Bronchial epithelial cell (primary cell): Measurements from ENCODE around the gene BLVRA. TPM values are rescaled to one million over a fixed set of nuclear protein-coding genes. Genes with fewer than 3 reads are reported as not detected.
A peak's percentile ranks its signal among the peaks of the same experiment; 100 is the strongest.
"Not testable (repeated sequence)": the region's sequence is repeated elsewhere in the genome, so short reads cannot be mapped to it uniquely, and the experiment has no call there.

Experiments used
- DNase-seq: peaks from one replicate; pipeline ENCODE4 v3.0.0-alpha.2; 2010; ENCODE audit warnings: low read depth
- FAIRE-seq: peaks from 2 replicates; lab custom pipeline; 2011; peaks lifted over from hg19 to GRCh38; lab: Jason Lieb, UNC
- H3K27me3 ChIP-seq: 2 replicates; pipeline ENCODE4 v1.5.1; 2011; ENCODE audit warnings: low read length; ENCODE audit not compliant: control insufficient read depth, insufficient read depth
- H3K36me3 ChIP-seq: 2 replicates; pipeline ENCODE4 v1.5.1; 2011; ENCODE audit warnings: low read length; ENCODE audit not compliant: control insufficient read depth, insufficient read depth
- H3K4me3 ChIP-seq: 2 replicates; pipeline ENCODE4 v1.5.1; 2011; ENCODE audit warnings: mild to moderate bottlenecking, low read depth, low read length, control low read depth
- CTCF ChIP-seq: IDR thresholded peaks from 2 replicates; pipeline ENCODE4 v1.5.1; 2011; ENCODE audit warnings: mild to moderate bottlenecking, moderate library complexity, low read length, control low read depth, inconsistent platforms; ENCODE audit not compliant: insufficient read depth, severe bottlenecking
- total RNA-seq: library from RNA; depleted of rRNA; stranded (reverse); fragments of >200 nt; gene quantifications from 2 replicates; pipeline ENCODE4 v1.2.1, GENCODE V29; 2014

The BLVRA gene
- total RNA-seq, 1 donor from 2014 or later = 29.7 TPM

DNA sequence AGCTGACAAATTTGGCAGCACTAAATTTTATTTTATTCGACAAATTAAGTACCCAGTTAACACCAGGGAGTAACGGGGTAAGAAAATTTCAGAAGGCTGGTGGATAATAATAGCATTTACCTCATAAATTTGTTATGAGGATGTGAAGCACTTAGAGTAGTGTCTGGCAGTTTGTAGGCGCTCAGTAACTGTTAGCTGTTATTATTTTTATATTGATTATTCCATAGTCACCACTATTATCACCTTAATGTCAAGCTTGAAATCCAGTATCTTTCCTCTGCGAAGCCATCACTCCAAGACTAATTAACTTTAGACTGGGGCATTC is 28.6 kb upstream of the BLVRA start:
- DNase-seq (no peak), FAIRE-seq (no peak)
- Histone ChIP-seq H3K36me3 (no peaks in the 10 kb centered on the region), H3K4me3 (peak overlapping the region; percentile 54), H3K27me3 (no peaks in the 10 kb centered on the region)
- TF ChIP-seq CTCF = no peak

GRCh38 chr7:43731494-43731893 is 27.0 kb upstream of the BLVRA start:
- H3K4me3 ChIP-seq, DNase-seq, H3K36me3 ChIP-seq, H3K27me3 ChIP-seq, FAIRE-seq: not testable (repeated sequence)

DNA sequence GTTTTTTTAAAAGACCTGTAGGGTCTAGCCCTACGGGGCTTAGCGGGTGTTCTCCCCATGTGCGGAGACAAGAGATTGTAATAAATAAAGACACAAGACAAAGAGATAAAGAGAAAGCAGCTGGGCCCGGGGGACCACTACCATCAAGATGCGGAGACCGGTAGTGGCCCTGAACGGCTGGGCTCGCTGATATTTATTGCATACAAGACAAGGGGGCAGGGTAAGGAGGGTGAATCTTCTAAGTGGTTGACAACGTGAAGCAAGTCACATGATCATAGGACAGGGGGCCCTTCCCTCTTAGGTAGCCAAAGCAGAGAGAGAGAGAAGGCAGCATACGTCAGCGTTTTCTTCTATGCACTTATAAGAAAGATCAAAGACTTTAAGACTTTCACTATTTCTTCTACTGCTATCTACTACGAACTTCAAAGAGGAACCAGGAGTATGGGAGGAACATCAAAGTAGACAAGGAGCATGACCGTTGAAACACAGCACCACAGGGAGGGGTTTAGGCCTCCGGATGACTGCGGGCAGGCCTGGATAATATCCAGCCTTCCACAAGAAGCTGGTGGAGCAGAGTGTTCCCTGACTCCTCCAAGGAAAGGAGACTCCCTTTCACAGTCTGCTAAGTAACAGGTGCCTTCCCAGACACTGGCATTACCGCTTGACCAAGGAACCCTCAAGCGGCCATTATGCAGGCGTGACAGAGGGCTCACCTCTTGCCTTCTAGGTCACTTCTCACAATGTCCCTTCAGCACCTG is 23.7 kb upstream of the BLVRA start:
- not testable (repeated sequence) for DNase-seq, H3K36me3 ChIP-seq, H3K4me3 ChIP-seq, H3K27me3 ChIP-seq, FAIRE-seq

DNA sequence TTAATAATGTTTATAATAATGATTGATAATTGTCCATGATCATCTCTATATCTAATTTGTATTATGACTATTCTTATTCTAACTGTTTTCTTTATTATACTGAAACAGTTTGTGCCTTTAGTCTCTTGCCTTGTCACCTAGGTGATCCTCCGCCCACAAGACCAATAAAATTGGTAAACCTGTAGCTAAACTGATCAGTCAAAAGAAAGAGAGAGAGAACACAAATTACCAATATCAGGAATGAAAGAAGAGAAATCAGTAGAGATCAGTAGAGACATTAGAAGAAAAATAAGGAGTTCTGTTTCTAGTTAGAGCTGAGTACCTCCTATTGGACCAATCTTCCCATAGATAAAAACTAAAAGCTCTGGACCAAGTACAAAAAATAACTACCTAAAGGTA is 23.1 kb upstream of the BLVRA start:
- TF ChIP-seq CTCF = no peak
- FAIRE-seq = no peak
- H3K4me3 ChIP-seq = no peak overlapping the region
- DNase-seq = no peak
- H3K36me3 ChIP-seq = no peaks in the 10 kb centered on the region
- no peaks in the 10 kb centered on the region for H3K27me3 ChIP-seq

- Histone ChIP-seq H3K27me3 (no peaks in the 10 kb centered on the region), H3K4me3 (no peak overlapping the region), H3K36me3 (no peaks in the 10 kb centered on the region)
- DNase-seq = peak; percentile 53
- no peak for FAIRE-seq
- TF ChIP-seq CTCF = no peak
Measured at GRCh38 chr7:43735802-43736603, 22.5 kb upstream of the BLVRA start.

GRCh38 chr7:43737467-43738127 is 20.9 kb upstream of the BLVRA start:
- no peak for TF ChIP-seq CTCF
- Histone ChIP-seq H3K27me3 (no peaks in the 10 kb centered on the region), H3K4me3 (no peak overlapping the region), H3K36me3 (no peaks in the 10 kb centered on the region)
- DNase-seq (no peak), FAIRE-seq (no peak)
